Left forelimb (tissue), 1 donor: ENCODE measurements around the gene DNAAF8.

Experiments used
- DNase-seq: peaks from one replicate; pipeline ENCODE4 v3.0.0-alpha.2; 2018; ENCODE audit warnings: low spot score

Gene DNAAF8

GRCh38 chr16:4695473-4696171, 38.7 kb upstream of the DNAAF8 start:
- no peak for DNase-seq

GRCh38 chr16:4696172-4696904, 38.0 kb upstream of the DNAAF8 start:
- no peak for DNase-seq

- peak; percentile 64 for DNase-seq
These were observed 37.2 kb upstream of the DNAAF8 start for GRCh38 chr16:4696905-4697847.

- peak; percentile 59 for DNase-seq
These were observed 36.5 kb upstream of the DNAAF8 start for GRCh38 chr16:4697848-4698291.

- peak; percentile 65 for DNase-seq
These were observed 35.9 kb upstream of the DNAAF8 start for GRCh38 chr16:4698321-4699045.

GRCh38 chr16:4699046-4699556, 35.2 kb upstream of the DNAAF8 start:
- DNase-seq, result no peak

GRCh38 chr16:4700380-4700996, 33.8 kb upstream of the DNAAF8 start:
- DNase-seq, result no peak

GRCh38 chr16:4700997-4701743, 33.2 kb upstream of the DNAAF8 start:
- no peak for DNase-seq

- DNase-seq, result no peak
These were observed 32.4 kb upstream of the DNAAF8 start for GRCh38 chr16:4701791-4702465.

GRCh38 chr16:4702466-4702808, 31.9 kb upstream of the DNAAF8 start:
- no peak for DNase-seq

- DNase-seq, result no peak
These were observed 30.4 kb upstream of the DNAAF8 start for GRCh38 chr16:4703906-4704305.

- no peak for DNase-seq
These were observed 29.8 kb upstream of the DNAAF8 start for GRCh38 chr16:4704491-4704890.

GRCh38 chr16:4704913-4705312, 29.4 kb upstream of the DNAAF8 start:
- no peak for DNase-seq

- no peak for DNase-seq
These were observed 27.5 kb upstream of the DNAAF8 start for GRCh38 chr16:4706871-4707270.

- no peak for DNase-seq
These were observed 24.9 kb upstream of the DNAAF8 start for GRCh38 chr16:4709481-4709880.

- no peak for DNase-seq
These were observed 20.5 kb upstream of the DNAAF8 start for GRCh38 chr16:4713663-4714501.

GRCh38 chr16:4714996-4715395, 19.3 kb upstream of the DNAAF8 start:
- DNase-seq, result no peak

GRCh38 chr16:4718466-4718865, 15.9 kb upstream of the DNAAF8 start:
- no peak for DNase-seq
